ENCODE data around the gene FRMD4A. TPM values are rescaled to one million over a fixed set of nuclear protein-coding genes. Genes with fewer than 3 reads are reported as not detected.
"Not testable (repeated sequence)": the region's sequence is repeated elsewhere in the genome, so short reads cannot be mapped to it uniquely, and the experiment has no call there.

FRMD4A gene
- polyA plus RNA-seq, 1 of the 3 experiments (the other 2 are of a cell fraction), result 37.7 TPM

DNA sequence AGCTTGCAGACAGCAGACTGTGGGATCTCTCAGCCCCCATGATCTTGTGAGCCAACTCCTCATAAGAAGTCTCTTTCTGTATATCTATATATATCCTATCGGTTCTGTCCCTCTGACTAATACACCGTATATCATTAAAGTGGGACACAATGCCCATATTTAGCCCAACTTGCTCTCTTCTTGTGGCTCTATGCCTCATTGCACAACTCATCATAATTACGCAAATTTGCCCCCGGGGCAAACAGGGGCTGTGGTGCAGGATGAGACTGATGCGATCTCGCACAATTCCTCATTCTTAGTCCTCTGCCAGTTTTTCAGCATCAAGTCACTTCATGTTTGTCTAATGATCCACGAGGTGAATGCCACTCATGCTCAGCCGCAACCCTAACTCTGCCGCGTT lies 560.8 kb downstream of the FRMD4A start (continued):
- TF ChIP-seq SIN3A (IDR thresholded peaks at IDR 0.05; ENCODE audit: borderline replicate concordance, low read depth, low read length), result no peak
- TF ChIP-seq GATA2 (CRISPR knock-in tag; IDR thresholded peaks at IDR 0.05), result no peak
- TF ChIP-seq CHD2 (IDR thresholded peaks at IDR 0.05; ENCODE audit: low read length, partially characterized antibody), result no peak

DNA sequence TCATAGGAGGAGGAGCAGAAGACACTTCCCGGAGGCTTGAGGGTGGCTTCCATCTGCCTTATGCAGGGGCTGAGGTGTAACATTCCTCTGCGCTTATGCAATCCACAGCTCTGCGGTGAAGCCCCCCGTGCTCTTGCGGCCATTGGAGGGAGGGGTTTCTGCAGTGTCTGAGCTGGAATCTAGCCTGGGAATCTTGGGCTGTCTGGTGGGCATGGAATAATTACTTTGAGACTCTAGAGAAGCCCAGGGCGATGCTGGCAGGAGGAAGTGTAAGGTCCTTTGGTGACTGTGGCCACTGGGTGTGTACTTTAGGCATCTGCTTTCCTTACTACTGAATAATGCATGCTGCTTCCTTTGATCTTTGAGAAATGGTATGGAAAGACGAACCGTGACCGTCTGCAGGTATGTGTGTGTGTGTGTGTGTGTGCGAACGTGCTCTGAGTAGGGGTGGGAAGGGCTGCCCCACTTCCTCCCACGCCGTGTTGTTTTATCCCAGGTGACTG lies 563.0 kb downstream of the FRMD4A start:
- no peaks in the 10 kb centered on the region for H3K9me3 ChIP-seq
- no peak overlapping the region for H3K9ac ChIP-seq
- H3K27ac ChIP-seq (ENCODE audit: low read depth in 2 of 2, low read length in 1 of 2), result no peak overlapping the region
- H3K4me3 ChIP-seq (ENCODE audit: low read depth in 2 of 2, low read length in 1 of 2), result no peak overlapping the region
- peaks cover 0 to 34% of the 10 kb centered on the region in 2 experiments for H3K36me3 ChIP-seq (replicated peaks in 1 of 2; ENCODE audit: control insufficient read depth in 1 of 2, insufficient read depth in 2 of 2, low read length in 1 of 2)
- H4K20me1 ChIP-seq (ENCODE audit: insufficient read depth), result no peaks in the 10 kb centered on the region
- TF ChIP-seq TAF1 (IDR thresholded peaks at IDR 0.05; ENCODE audit: borderline replicate concordance, low read depth, low read length) (no peak), GATA2 (CRISPR knock-in tag; IDR thresholded peaks at IDR 0.05) (no peak), FOXJ3 (CRISPR knock-in tag; IDR thresholded peaks at IDR 0.05) (no peak), EZH2phosphoT487 (IDR thresholded peaks at IDR 0.05; ENCODE audit: borderline replicate concordance, low read depth) (no peak), GABPA (IDR thresholded peaks at IDR 0.05; ENCODE audit: low read depth) (no peak), RFX5 (IDR thresholded peaks at IDR 0.05; ENCODE audit: low read length) (no peak), SMC3 (IDR thresholded peaks at IDR 0.05; ENCODE audit: low read depth, low read length) (no peak), CHD2 (IDR thresholded peaks at IDR 0.05; ENCODE audit: low read length, partially characterized antibody) (no peak), NRF1 (IDR thresholded peaks at IDR 0.05; ENCODE audit: low read depth, low read length) (no peak), MXI1 (IDR thresholded peaks at IDR 0.05; ENCODE audit: low read depth, low read length) (no peak)
- TF ChIP-seq, protein P1, sequence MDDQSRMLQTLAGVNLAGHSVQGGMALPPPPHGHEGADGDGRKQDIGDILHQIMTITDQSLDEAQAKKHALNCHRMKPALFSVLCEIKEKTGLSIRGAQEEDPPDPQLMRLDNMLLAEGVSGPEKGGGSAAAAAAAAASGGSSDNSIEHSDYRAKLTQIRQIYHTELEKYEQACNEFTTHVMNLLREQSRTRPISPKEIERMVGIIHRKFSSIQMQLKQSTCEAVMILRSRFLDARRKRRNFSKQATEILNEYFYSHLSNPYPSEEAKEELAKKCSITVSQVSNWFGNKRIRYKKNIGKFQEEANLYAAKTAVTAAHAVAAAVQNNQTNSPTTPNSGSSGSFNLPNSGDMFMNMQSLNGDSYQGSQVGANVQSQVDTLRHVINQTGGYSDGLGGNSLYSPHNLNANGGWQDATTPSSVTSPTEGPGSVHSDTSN (IDR thresholded peaks at IDR 0.05), result no peak
- TF ChIP-seq, protein P2, sequence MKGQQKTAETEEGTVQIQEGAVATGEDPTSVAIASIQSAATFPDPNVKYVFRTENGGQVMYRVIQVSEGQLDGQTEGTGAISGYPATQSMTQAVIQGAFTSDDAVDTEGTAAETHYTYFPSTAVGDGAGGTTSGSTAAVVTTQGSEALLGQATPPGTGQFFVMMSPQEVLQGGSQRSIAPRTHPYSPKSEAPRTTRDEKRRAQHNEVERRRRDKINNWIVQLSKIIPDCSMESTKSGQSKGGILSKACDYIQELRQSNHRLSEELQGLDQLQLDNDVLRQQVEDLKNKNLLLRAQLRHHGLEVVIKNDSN (IDR thresholded peaks at IDR 0.05; ENCODE audit: borderline replicate concordance, low read depth), result no peak
- TF ChIP-seq, protein P3, sequence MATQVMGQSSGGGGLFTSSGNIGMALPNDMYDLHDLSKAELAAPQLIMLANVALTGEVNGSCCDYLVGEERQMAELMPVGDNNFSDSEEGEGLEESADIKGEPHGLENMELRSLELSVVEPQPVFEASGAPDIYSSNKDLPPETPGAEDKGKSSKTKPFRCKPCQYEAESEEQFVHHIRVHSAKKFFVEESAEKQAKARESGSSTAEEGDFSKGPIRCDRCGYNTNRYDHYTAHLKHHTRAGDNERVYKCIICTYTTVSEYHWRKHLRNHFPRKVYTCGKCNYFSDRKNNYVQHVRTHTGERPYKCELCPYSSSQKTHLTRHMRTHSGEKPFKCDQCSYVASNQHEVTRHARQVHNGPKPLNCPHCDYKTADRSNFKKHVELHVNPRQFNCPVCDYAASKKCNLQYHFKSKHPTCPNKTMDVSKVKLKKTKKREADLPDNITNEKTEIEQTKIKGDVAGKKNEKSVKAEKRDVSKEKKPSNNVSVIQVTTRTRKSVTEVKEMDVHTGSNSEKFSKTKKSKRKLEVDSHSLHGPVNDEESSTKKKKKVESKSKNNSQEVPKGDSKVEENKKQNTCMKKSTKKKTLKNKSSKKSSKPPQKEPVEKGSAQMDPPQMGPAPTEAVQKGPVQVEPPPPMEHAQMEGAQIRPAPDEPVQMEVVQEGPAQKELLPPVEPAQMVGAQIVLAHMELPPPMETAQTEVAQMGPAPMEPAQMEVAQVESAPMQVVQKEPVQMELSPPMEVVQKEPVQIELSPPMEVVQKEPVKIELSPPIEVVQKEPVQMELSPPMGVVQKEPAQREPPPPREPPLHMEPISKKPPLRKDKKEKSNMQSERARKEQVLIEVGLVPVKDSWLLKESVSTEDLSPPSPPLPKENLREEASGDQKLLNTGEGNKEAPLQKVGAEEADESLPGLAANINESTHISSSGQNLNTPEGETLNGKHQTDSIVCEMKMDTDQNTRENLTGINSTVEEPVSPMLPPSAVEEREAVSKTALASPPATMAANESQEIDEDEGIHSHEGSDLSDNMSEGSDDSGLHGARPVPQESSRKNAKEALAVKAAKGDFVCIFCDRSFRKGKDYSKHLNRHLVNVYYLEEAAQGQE (IDR thresholded peaks at IDR 0.05; ENCODE audit: low read depth, low read length), result no peak
- TF ChIP-seq, protein P4, sequence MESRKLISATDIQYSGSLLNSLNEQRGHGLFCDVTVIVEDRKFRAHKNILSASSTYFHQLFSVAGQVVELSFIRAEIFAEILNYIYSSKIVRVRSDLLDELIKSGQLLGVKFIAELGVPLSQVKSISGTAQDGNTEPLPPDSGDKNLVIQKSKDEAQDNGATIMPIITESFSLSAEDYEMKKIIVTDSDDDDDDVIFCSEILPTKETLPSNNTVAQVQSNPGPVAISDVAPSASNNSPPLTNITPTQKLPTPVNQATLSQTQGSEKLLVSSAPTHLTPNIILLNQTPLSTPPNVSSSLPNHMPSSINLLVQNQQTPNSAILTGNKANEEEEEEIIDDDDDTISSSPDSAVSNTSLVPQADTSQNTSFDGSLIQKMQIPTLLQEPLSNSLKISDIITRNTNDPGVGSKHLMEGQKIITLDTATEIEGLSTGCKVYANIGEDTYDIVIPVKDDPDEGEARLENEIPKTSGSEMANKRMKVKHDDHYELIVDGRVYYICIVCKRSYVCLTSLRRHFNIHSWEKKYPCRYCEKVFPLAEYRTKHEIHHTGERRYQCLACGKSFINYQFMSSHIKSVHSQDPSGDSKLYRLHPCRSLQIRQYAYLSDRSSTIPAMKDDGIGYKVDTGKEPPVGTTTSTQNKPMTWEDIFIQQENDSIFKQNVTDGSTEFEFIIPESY (IDR thresholded peaks at IDR 0.05; ENCODE audit: borderline replicate concordance, low read depth), result no peak
- WGBS (ENCODE audit: low lambda C conversion rate), result 89% methylated on average over 13 of the region's 13 CpGs
- H3K4me1 ChIP-seq (ENCODE audit: control insufficient read depth in 1 of 2, insufficient read depth in 2 of 2, low read depth in 1 of 2, low read length in 1 of 2), result no peaks in the 10 kb centered on the region
- H3K4me2 ChIP-seq, result no peak overlapping the region
- ChIA-PET POLR2A (no interaction called here), CTCF (no interaction called here)
- H3F3A ChIP-seq (replicated peaks; ENCODE audit: insufficient read depth), result no peaks in the 10 kb centered on the region
- DNase-seq, result no peak
- H3K9me2 ChIP-seq, result no peaks in the 10 kb centered on the region
- no peak overlapping the region for H2AFZ ChIP-seq (ENCODE audit: low read depth)
- H3K79me2 ChIP-seq (ENCODE audit: insufficient read depth), result peaks cover 60% of the 10 kb centered on the region
- no peaks in the 10 kb centered on the region for H3K27me3 ChIP-seq (ENCODE audit: insufficient read depth)

DNA sequence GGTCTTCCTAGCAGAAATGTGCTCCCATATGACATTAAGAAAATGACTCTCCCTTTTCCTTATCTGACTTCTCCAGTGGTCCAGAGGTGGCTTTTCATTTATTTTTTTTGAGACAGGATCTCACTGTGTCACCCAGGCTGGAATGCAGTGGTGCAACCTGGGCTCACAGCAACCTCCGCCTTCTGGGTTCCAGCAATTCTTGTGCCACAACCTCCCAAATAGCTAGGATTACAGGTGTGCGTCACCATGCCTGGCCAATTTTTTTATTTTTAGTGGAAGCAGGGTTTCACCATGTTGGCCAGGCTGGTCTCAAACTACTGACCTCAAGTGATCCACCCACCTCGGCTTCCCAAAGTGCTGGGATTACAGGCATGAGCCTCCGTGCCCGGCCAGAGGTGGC lies 563.6 kb downstream of the FRMD4A start:
- POLR2A ChIA-PET, result not testable (repeated sequence)

More for the DNA sequence above, 563.6 kb downstream of the FRMD4A start:
- H3F3A ChIP-seq (replicated peaks; ENCODE audit: insufficient read depth); H3K4me3 ChIP-seq (ENCODE audit: low read depth in 2 of 2, low read length in 1 of 2); H3K4me2 ChIP-seq; H3K9me2 ChIP-seq; H3K9me3 ChIP-seq; H3K9ac ChIP-seq; H3K27ac ChIP-seq (ENCODE audit: low read depth in 2 of 2, low read length in 1 of 2); H4K20me1 ChIP-seq (ENCODE audit: insufficient read depth); H3K27me3 ChIP-seq (ENCODE audit: insufficient read depth); CTCF ChIA-PET; DNase-seq; H2AFZ ChIP-seq (ENCODE audit: low read depth); H3K4me1 ChIP-seq (ENCODE audit: control insufficient read depth in 1 of 2, insufficient read depth in 2 of 2, low read depth in 1 of 2, low read length in 1 of 2): not testable (repeated sequence)
- Histone ChIP-seq H3K36me3 (replicated peaks in 1 of 2; ENCODE audit: control insufficient read depth in 1 of 2, insufficient read depth in 2 of 2, low read length in 1 of 2) (peaks cover 0 to 32% of the 10 kb centered on the region in 2 experiments), H3K79me2 (ENCODE audit: insufficient read depth) (peaks cover 56% of the 10 kb centered on the region)
- 94% methylated on average over 5 of the region's 5 CpGs for WGBS (ENCODE audit: low lambda C conversion rate)
